Measurements from ENCODE around the gene CADPS. TPM values are rescaled to one million over a fixed set of nuclear protein-coding genes. Genes with fewer than 3 reads are reported as not detected.

The CADPS gene
- polyA plus RNA-seq, 1 donor from 2014 or later: 118 TPM

GRCh38 chr3:62363275-62363674 is 511.9 kb downstream of the CADPS start:
- Histone ChIP-seq H3K4me3 (ENCODE audit: low read length) (no peak overlapping the region), H3K9me2 (ENCODE audit: insufficient read depth, low read length) (no peaks in the 10 kb centered on the region), H3K27ac (ENCODE audit: low read length) (no peak overlapping the region), H4K20me1 (ENCODE audit: insufficient read depth) (no peaks in the 10 kb centered on the region), H3K9me3 (ENCODE audit: low read length) (no peaks in the 10 kb centered on the region), H3K79me2 (replicated peaks; ENCODE audit: insufficient read depth, low read length) (no peaks in the 10 kb centered on the region), H2AFZ (ENCODE audit: low read depth, low read length) (no peak overlapping the region), H3K4me2 (ENCODE audit: low read length) (no peak overlapping the region), H3K27me3 (ENCODE audit: insufficient read depth, low read depth, low read length) (peaks cover 45% of the 10 kb centered on the region), H3F3A (ENCODE audit: insufficient read depth, low read length, poor library complexity, severe bottlenecking) (no peaks in the 10 kb centered on the region), H3K9ac (ENCODE audit: low read length) (no peak overlapping the region), H3K36me3 (ENCODE audit: insufficient read depth, low read length) (no peaks in the 10 kb centered on the region)
- TF ChIP-seq MXI1 (conservative IDR thresholded peaks at IDR 0.05; ENCODE audit: poor library complexity, severe bottlenecking) (no peak), SMC3 (conservative IDR thresholded peaks at IDR 0.05; ENCODE audit: poor library complexity) (no peak), EP300 (conservative IDR thresholded peaks at IDR 0.05; ENCODE audit: poor library complexity, severe bottlenecking) (no peak), CTCF (IDR thresholded peaks at IDR 0.05; ENCODE audit: poor library complexity, severe bottlenecking) (no peak), RAD21 (conservative IDR thresholded peaks at IDR 0.05) (no peak), EZH2 (IDR thresholded peaks at IDR 0.05; ENCODE audit: borderline replicate concordance, insufficient read depth, low read length, poor library complexity, severe bottlenecking) (no peak), TAF1 (IDR thresholded peaks at IDR 0.05; ENCODE audit: low read depth) (no peak)

GRCh38 chr3:62361824-62362223 is 513.4 kb downstream of the CADPS start:
- Histone ChIP-seq H3K9me2 (ENCODE audit: insufficient read depth, low read length) (no peaks in the 10 kb centered on the region), H3K79me2 (replicated peaks; ENCODE audit: insufficient read depth, low read length) (no peaks in the 10 kb centered on the region), H3K9me3 (ENCODE audit: low read length) (no peaks in the 10 kb centered on the region), H3K9ac (ENCODE audit: low read length) (no peak overlapping the region), H3K27me3 (ENCODE audit: insufficient read depth, low read depth, low read length) (peaks cover 30% of the 10 kb centered on the region), H3K4me2 (ENCODE audit: low read length) (no peak overlapping the region), H4K20me1 (ENCODE audit: insufficient read depth) (no peaks in the 10 kb centered on the region), H3F3A (ENCODE audit: insufficient read depth, low read length, poor library complexity, severe bottlenecking) (no peaks in the 10 kb centered on the region), H3K27ac (ENCODE audit: low read length) (no peak overlapping the region), H2AFZ (ENCODE audit: low read depth, low read length) (no peak overlapping the region), H3K36me3 (ENCODE audit: insufficient read depth, low read length) (no peaks in the 10 kb centered on the region), H3K4me3 (ENCODE audit: low read length) (no peak overlapping the region)
- no peak for TF ChIP-seq TAF1 (IDR thresholded peaks at IDR 0.05; ENCODE audit: low read depth)
- no peak for TF ChIP-seq REST (IDR thresholded peaks at IDR 0.05; ENCODE audit: borderline replicate concordance)
- TF ChIP-seq MXI1 (conservative IDR thresholded peaks at IDR 0.05; ENCODE audit: poor library complexity, severe bottlenecking): no peak
- no peak for TF ChIP-seq EZH2 (IDR thresholded peaks at IDR 0.05; ENCODE audit: borderline replicate concordance, insufficient read depth, low read length, poor library complexity, severe bottlenecking)
- TF ChIP-seq POLR2AphosphoS5 (IDR thresholded peaks at IDR 0.05): no peak
- no peak for TF ChIP-seq EP300 (conservative IDR thresholded peaks at IDR 0.05; ENCODE audit: poor library complexity, severe bottlenecking)
- no peak for TF ChIP-seq CTCF (IDR thresholded peaks at IDR 0.05; ENCODE audit: poor library complexity, severe bottlenecking)
- no peak for TF ChIP-seq SMC3 (conservative IDR thresholded peaks at IDR 0.05; ENCODE audit: poor library complexity)
- no peak for TF ChIP-seq RAD21 (conservative IDR thresholded peaks at IDR 0.05)

All from neural cell (in vitro differentiated cells).